Endothelial cell of umbilical vein (primary cell): ENCODE data around the gene SCYGR1. TPM values are rescaled to one million over a fixed set of nuclear protein-coding genes. Genes with fewer than 3 reads are reported as not detected.

ENCODE experiments used
- BruUV-seq: library from RNA; stranded (reverse); fragments of 400-500 nt; replicated peaks from 2 replicates; lab custom pipeline; 2021; lab: Mats Ljungman, UMichigan
- CTCF ChIA-PET: fragments of 300-600, 350-600 bp; sonication (Branson Sonifier 250); formaldehyde crosslinking; loops from one replicate; lab custom pipeline; 2021; ENCODE audit warnings: antibody characterized with exemption, inconsistent platforms; lab: Charles Lee
- POLR2A ChIA-PET: fragments of 300-600, 350-600 bp; sonication (Branson Sonifier 250); formaldehyde crosslinking; loops from one replicate; lab custom pipeline; 2021; ENCODE audit warnings: antibody characterized with exemption, inconsistent platforms; lab: Charles Lee
- DNase-seq: peaks from one replicate; pipeline ENCODE4 v3.0.0-alpha.2; 2011; ENCODE audit warnings: low read depth, low spot score
- FAIRE-seq: peaks from 2 replicates; lab custom pipeline; 2011; peaks lifted over from hg19 to GRCh38; lab: Jason Lieb, UNC
- H2AFZ ChIP-seq: 2 replicates; pipeline ENCODE4 v1.6.0; 2012; ENCODE audit warnings: low read depth, low read length, control low read depth, inconsistent platforms
- H3K27ac ChIP-seq: 2 replicates; pipeline ENCODE4 v1.5.1; 2011; ENCODE audit warnings: low read depth, mild to moderate bottlenecking, control low read depth, low read length, moderate library complexity; ENCODE audit not compliant: insufficient read depth
- H3K27me3 ChIP-seq, 2 experiments: 2 replicates each; pipeline versions ENCODE4 v1.6.0 to v1.6.1; 2011; ENCODE audit warnings: low read length in 2 of 2, mixed read lengths in 1 of 2; ENCODE audit not compliant: control insufficient read depth in 2 of 2, insufficient read depth in 2 of 2
- H3K36me3 ChIP-seq, 2 experiments: 2 replicates in 1 of 2; 3 replicates in 1 of 2; pipeline ENCODE4 v1.5.1; 2011; ENCODE audit warnings: low read length in 2 of 2, mild to moderate bottlenecking in 1 of 2, moderate library complexity in 1 of 2; ENCODE audit not compliant: control insufficient read depth in 2 of 2, insufficient read depth in 2 of 2; ENCODE audit errors: extremely low read depth in 1 of 2
- H3K4me1 ChIP-seq: 3 replicates; pipeline ENCODE4 v1.5.1; 2011; ENCODE audit warnings: mild to moderate bottlenecking, low read length; ENCODE audit not compliant: control insufficient read depth, insufficient read depth; ENCODE audit errors: extremely low read depth
- H3K4me2 ChIP-seq: 2 replicates; pipeline ENCODE4 v1.6.1; 2011; ENCODE audit warnings: low read length, control low read depth, mixed read lengths; ENCODE audit not compliant: insufficient read depth
- H3K4me3 ChIP-seq, 3 experiments: fragments of 200-600 bp in 1 of 3; sonication (generic), shearing (Covaris generic) in 1 of 3; replicated peaks in 1 of 3; 2 replicates each; pipeline ENCODE4 v1.5.1; 2011 to 2016; ENCODE audit warnings: control low read depth in 3 of 3, low read length in 3 of 3, mild to moderate bottlenecking in 2 of 3, inconsistent platforms in 1 of 3, low read depth in 1 of 3, moderate library complexity in 1 of 3; ENCODE audit not compliant: insufficient read depth in 1 of 3
- H3K79me2 ChIP-seq: 2 replicates; pipeline ENCODE4 v1.6.0; 2012; ENCODE audit warnings: low read length, inconsistent platforms; ENCODE audit not compliant: control insufficient read depth, insufficient read depth
- H3K9ac ChIP-seq: replicated peaks from 2 replicates; pipeline ENCODE3; 2011; ENCODE audit warnings: low read length, control low read depth; ENCODE audit not compliant: insufficient read depth; ENCODE audit errors: extremely low read depth
- H3K9me1 ChIP-seq: replicated peaks from 3 replicates; pipeline ENCODE4 v1.6.0; 2011; ENCODE audit warnings: mild to moderate bottlenecking, low read length; ENCODE audit not compliant: control insufficient read depth, insufficient read depth; ENCODE audit errors: extremely low read depth
- H3K9me3 ChIP-seq: replicated peaks from 2 replicates; pipeline ENCODE4 v1.5.1; 2012; ENCODE audit warnings: low read length, inconsistent platforms; ENCODE audit not compliant: control insufficient read depth, insufficient read depth
- H4K20me1 ChIP-seq: replicated peaks from 2 replicates; pipeline ENCODE3; 2011; ENCODE audit warnings: mild to moderate bottlenecking, low read length; ENCODE audit not compliant: control insufficient read depth, insufficient read depth; ENCODE audit errors: extremely low read depth
- EZH2 ChIP-seq: IDR thresholded peaks from 2 replicates; pipeline ENCODE4 v1.6.1; 2012; ENCODE audit warnings: borderline replicate concordance, low read depth, mild to moderate bottlenecking, moderate library complexity, low read length, inconsistent platforms; ENCODE audit not compliant: severe bottlenecking
- FOS ChIP-seq: IDR thresholded peaks from 2 replicates; pipeline ENCODE4 v1.6.1; 2011; ENCODE audit warnings: mild to moderate bottlenecking, low read length, moderate library complexity, borderline replicate concordance; ENCODE audit not compliant: insufficient read depth
- GATA2 ChIP-seq: IDR thresholded peaks from 2 replicates; pipeline ENCODE4 v1.7.0; 2011; ENCODE audit warnings: low read depth, mild to moderate bottlenecking, moderate library complexity, mixed read lengths, low read length; ENCODE audit not compliant: insufficient read length, insufficient read depth
- JUN ChIP-seq: IDR thresholded peaks from 2 replicates; pipeline ENCODE4 v1.6.1; 2011; ENCODE audit warnings: borderline replicate concordance, low read depth; ENCODE audit not compliant: insufficient read length, insufficient read depth
- MYC ChIP-seq: IDR thresholded peaks from one replicate; pipeline ENCODE4 v1.6.1; 2011; ENCODE audit warnings: mild to moderate bottlenecking, low read depth, low read length
- POLR2A ChIP-seq: IDR thresholded peaks from 2 replicates; pipeline ENCODE4 v1.6.1; 2012; ENCODE audit warnings: low read depth, mild to moderate bottlenecking, control low read depth, low read length
- POLR2AphosphoS5 ChIP-seq: IDR thresholded peaks from 2 replicates; pipeline ENCODE4 v1.6.1; 2012; ENCODE audit warnings: low read depth, mild to moderate bottlenecking, control low read depth, low read length, moderate library complexity; ENCODE audit not compliant: insufficient read depth
- dilution Hi-C: fragments of 300-500 bp; cut with MboI; formaldehyde crosslinking; loops from one replicate; pipeline ENCODE4 v1.15.0; 2019; ENCODE audit warnings: low sequenced_read_pairs; ENCODE audit not compliant: extremely low pct_ligation_motif_present
- intact Hi-C: fragments of 100-400 bp; cut with micrococcal nuclease; formaldehyde crosslinking; loops from one replicate; pipeline ENCODE4 v1.10.0; 2022
- polyA plus RNA-seq, 4 experiments: library from polyadenylated mRNA; depleted of rRNA in 3 of 4; stranded (reverse) in 3 of 4; unstranded in 1 of 4; fragments of >200 nt; gene quantifications; 2 replicates each; pipeline versions ENCODE4 v1.2.1 to v1.2.3, GENCODE V29; 2011 to 2012; ENCODE audit warnings: missing spikeins in 1 of 4
- total RNA-seq: library from RNA; stranded (reverse); gene quantifications from 2 replicates; pipeline ENCODE4 v1.2.3, GENCODE V29; 2021
- TF ChIP-seq, protein P1 (sequence below): IDR thresholded peaks from 2 replicates; pipeline ENCODE4 v1.6.1; 2011; ENCODE audit not compliant: insufficient read depth, insufficient read length
- TF ChIP-seq, protein P2 (sequence below), 2 donors: IDR thresholded peaks; 1 replicate in 1 of 2; 2 replicates in 1 of 2; pipeline ENCODE4 v1.5.1; 2011; ENCODE audit warnings: low read length in 2 of 2, mild to moderate bottlenecking in 2 of 2, moderate library complexity in 2 of 2, control low read depth in 1 of 2, inconsistent platforms in 1 of 2, low read depth in 1 of 2; ENCODE audit not compliant: insufficient read depth in 1 of 2; ENCODE audit errors: extremely low read depth in 1 of 2

The SCYGR1 gene
- total and polyA plus RNA-seq, 2 donors (not counting 3 experiments of a cell fraction or from before 2014, with no cell fraction given): not detected

DNA sequence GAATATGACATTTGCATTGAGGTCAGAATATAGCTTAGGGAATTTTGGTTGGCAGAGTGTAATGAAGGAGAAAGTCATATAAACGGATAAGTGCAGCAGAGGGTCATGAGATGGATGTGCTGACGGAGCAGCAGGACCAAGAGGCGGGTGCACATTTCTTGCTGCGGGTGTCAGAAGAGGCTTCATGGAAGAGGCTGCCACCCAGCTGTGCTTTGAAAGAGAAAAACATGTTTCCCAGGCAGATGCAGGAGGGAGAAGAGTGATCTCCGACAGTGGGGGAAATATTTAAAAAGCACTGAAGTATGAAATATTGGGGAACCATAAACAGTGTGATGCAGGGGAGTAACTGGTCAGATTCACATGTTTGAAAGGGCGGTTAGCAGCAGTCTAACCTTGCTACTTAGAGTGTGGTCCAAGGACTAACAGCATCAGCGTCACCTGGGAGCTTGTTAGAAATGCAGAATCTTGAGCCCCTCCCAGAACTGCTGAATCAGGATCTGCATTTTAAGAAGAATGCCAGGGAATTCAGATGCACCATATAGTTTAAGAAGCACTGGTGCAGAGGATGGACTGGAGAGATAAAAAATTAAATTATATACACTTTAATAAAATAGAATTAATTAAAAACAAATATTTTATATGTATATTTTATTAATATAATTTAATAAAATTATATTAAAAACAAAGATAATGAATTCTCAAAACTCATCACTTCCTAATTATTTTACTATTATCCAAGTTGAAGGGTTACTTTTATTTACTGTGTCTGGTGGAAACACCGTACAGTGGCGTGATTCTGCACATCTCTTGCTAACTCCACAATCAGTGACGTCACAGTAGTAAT is 36.1 kb upstream of the SCYGR1 start:
- CTCF ChIA-PET: no interaction called here
- no peaks in the 10 kb centered on the region for H3K79me2 ChIP-seq
- H4K20me1 ChIP-seq: no peaks in the 10 kb centered on the region
- no peak overlapping the region for H2AFZ ChIP-seq
- DNase-seq: no peak
- FAIRE-seq: no peak
- H3K4me2 ChIP-seq: no peak overlapping the region
- H3K9ac ChIP-seq: no peak overlapping the region
- H3K27ac ChIP-seq: no peak overlapping the region
- dilution Hi-C loops (no loop called here), intact Hi-C loops (no loop called here)
- TF ChIP-seq, protein P1, sequence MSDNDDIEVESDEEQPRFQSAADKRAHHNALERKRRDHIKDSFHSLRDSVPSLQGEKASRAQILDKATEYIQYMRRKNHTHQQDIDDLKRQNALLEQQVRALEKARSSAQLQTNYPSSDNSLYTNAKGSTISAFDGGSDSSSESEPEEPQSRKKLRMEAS: no peak
- BruUV-seq: no TSS peak
- POLR2A ChIA-PET: no interaction called here
- H3K4me1 ChIP-seq: no peaks in the 10 kb centered on the region
- H3K9me1 ChIP-seq: no peaks in the 10 kb centered on the region
- peaks cover 2% of the 10 kb centered on the region in 2 experiments for H3K27me3 ChIP-seq
- H3K9me3 ChIP-seq: no peaks in the 10 kb centered on the region
- no peaks in the 10 kb centered on the region for H3K36me3 ChIP-seq
- no peak overlapping the region for H3K4me3 ChIP-seq

DNA sequence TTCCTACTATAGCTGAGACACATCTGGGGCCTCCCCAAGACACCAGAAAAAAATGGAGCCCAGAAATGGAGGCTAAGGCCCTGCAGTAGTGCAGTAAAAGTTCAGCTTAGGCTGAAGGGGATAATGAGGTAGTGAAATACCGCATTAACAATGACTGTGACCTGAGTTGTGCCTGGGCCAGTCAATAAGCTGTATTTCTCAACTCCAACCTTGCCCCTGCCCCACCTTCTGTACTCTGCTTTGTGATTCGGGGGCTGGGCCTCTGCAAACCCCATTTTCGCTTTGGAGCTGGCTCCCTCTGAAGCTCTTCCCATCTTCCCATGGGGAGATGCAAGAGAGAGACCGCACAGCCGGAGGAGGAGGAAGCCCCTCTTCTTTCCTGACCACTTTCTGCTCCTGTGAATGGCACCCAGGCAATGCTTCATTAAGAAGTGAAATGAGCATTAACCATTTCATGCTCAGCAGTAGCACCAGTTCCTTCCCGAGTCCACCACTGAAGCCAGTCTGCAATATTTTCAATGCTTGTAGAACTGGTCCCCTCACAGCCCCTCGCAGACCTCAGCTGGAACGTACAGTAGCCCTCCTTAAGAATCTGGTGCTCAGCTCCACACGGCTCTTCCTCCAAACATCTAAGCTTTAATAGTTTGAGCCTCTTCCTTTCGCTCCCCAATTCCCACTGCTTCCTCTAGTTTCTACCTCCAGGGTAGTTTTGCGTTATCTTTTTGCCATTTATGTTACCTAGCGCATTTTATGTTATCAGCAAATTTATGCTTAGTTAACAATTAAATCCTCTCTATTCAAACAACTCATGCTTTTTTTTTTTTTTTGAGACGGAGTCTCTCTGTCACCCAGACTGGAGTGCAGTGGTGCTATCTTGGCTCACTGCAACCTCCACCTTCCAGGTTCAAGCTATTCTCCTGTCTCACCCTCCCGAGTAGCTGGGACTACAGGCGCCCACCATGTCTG is 32.6 kb upstream of the SCYGR1 start:
- Histone ChIP-seq H4K20me1 (no peaks in the 10 kb centered on the region), H3K36me3 (no peaks in the 10 kb centered on the region), H3K79me2 (no peaks in the 10 kb centered on the region), H3K9me1 (no peaks in the 10 kb centered on the region), H3K27ac (no peak overlapping the region), H3K4me2 (no peak overlapping the region), H3K9ac (no peak overlapping the region), H3K9me3 (no peaks in the 10 kb centered on the region), H3K4me1 (peaks cover 7% of the 10 kb centered on the region), H3K4me3 (no peak overlapping the region), H3K27me3 (peaks cover 0 to 2% of the 10 kb centered on the region in 2 experiments), H2AFZ (no peak overlapping the region)
- intact Hi-C loops (no loop called here), dilution Hi-C loops (no loop called here)
- no peak for FAIRE-seq
- DNase-seq: no peak
- no TSS peak for BruUV-seq
- POLR2A ChIA-PET: no interaction called here
- CTCF ChIA-PET: interaction anchor here (0.7 to 1.3 kb wide), 2 partner anchors 14 to 238 kb away, joined by 3 to 8 read pairs; no protein-coding TSS in a partner anchor
- TF ChIP-seq MYC (no peak), JUN (no peak), GATA2 (no peak), FOS (no peak), POLR2AphosphoS5 (no peak), EZH2 (no peak), POLR2A (no peak)
- TF ChIP-seq, protein P1: no peak
- TF ChIP-seq, protein P2, sequence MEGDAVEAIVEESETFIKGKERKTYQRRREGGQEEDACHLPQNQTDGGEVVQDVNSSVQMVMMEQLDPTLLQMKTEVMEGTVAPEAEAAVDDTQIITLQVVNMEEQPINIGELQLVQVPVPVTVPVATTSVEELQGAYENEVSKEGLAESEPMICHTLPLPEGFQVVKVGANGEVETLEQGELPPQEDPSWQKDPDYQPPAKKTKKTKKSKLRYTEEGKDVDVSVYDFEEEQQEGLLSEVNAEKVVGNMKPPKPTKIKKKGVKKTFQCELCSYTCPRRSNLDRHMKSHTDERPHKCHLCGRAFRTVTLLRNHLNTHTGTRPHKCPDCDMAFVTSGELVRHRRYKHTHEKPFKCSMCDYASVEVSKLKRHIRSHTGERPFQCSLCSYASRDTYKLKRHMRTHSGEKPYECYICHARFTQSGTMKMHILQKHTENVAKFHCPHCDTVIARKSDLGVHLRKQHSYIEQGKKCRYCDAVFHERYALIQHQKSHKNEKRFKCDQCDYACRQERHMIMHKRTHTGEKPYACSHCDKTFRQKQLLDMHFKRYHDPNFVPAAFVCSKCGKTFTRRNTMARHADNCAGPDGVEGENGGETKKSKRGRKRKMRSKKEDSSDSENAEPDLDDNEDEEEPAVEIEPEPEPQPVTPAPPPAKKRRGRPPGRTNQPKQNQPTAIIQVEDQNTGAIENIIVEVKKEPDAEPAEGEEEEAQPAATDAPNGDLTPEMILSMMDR (IDR thresholded peaks at IDR 0.05; ENCODE audit: extremely low read depth in 1 of 2, insufficient read depth in 1 of 2, low read depth in 1 of 2, low read length in 2 of 2): no peak
